ENCODE results near the gene TRIO. TPM values are rescaled to one million over a fixed set of nuclear protein-coding genes. Genes with fewer than 3 reads are reported as not detected.

The TRIO gene
- total and polyA plus RNA-seq, 2 donors (not counting 1 experiment from before 2014, with no cell fraction given): 134 to 281 TPM

- H3K4me2 ChIP-seq (ENCODE audit: extremely low read depth, insufficient read depth, low read length): no peak overlapping the region
- H3K79me2 ChIP-seq (ENCODE audit: control insufficient read depth, insufficient read depth, low read length): peaks cover 73% of the 10 kb centered on the region
- DNase-seq (ENCODE audit: low read depth in 2 of 2): no peak
- no peak overlapping the region for H3K4me3 ChIP-seq (replicated peaks in 1 of 4; ENCODE audit: control extremely low read depth in 1 of 4, insufficient read depth in 1 of 4, low read depth in 3 of 4, low read length in 4 of 4)
- H3K9ac ChIP-seq (ENCODE audit: insufficient read depth, low read length): no peak overlapping the region
- no peaks in the 10 kb centered on the region for H3K9me3 ChIP-seq (ENCODE audit: control insufficient read depth, insufficient read depth, low read depth, low read length)
- H3K27me3 ChIP-seq (ENCODE audit: control insufficient read depth, insufficient read depth, low read length): no peaks in the 10 kb centered on the region
- H3K27ac ChIP-seq (ENCODE audit: insufficient read depth, low read length): no peak overlapping the region
- H4K20me1 ChIP-seq (ENCODE audit: control insufficient read depth, extremely low read depth, insufficient read depth, low read length): no peaks in the 10 kb centered on the region
- no peak overlapping the region for H2AFZ ChIP-seq (ENCODE audit: low read length)
- H3K4me1 ChIP-seq (ENCODE audit: control insufficient read depth, extremely low read depth, insufficient read depth, low read length): peaks cover 4% of the 10 kb centered on the region
- TF ChIP-seq CTCF (conservative IDR thresholded peaks at IDR 0.05 in 1 of 2, IDR thresholded peaks at IDR 0.05 in 1 of 2; ENCODE audit: low read depth in 1 of 2, low read length in 2 of 2): no peak
- TF ChIP-seq EZH2 (IDR thresholded peaks at IDR 0.05; ENCODE audit: low read length, missing control alignments): no peak
- H3K36me3 ChIP-seq (ENCODE audit: control insufficient read depth, insufficient read depth, low read length): peaks cover 21% of the 10 kb centered on the region
These were observed 154.6 kb downstream of the TRIO start for GRCh38 chr5:14297697-14298096.

GRCh38 chr5:14298126-14298847 lies 155.1 kb downstream of the TRIO start:
- peaks cover 77% of the 10 kb centered on the region for H3K79me2 ChIP-seq (ENCODE audit: control insufficient read depth, insufficient read depth, low read length)
- H3K36me3 ChIP-seq (ENCODE audit: control insufficient read depth, insufficient read depth, low read length): peaks cover 20% of the 10 kb centered on the region
- H3K9ac ChIP-seq (ENCODE audit: insufficient read depth, low read length): no peak overlapping the region
- H4K20me1 ChIP-seq (ENCODE audit: control insufficient read depth, extremely low read depth, insufficient read depth, low read length): no peaks in the 10 kb centered on the region
- TF ChIP-seq CTCF (conservative IDR thresholded peaks at IDR 0.05 in 1 of 2, IDR thresholded peaks at IDR 0.05 in 1 of 2; ENCODE audit: low read depth in 1 of 2, low read length in 2 of 2) (no peak), EZH2 (IDR thresholded peaks at IDR 0.05; ENCODE audit: low read length, missing control alignments) (no peak)
- peaks cover 3% of the 10 kb centered on the region for H3K4me1 ChIP-seq (ENCODE audit: control insufficient read depth, extremely low read depth, insufficient read depth, low read length)
- no peak overlapping the region for H2AFZ ChIP-seq (ENCODE audit: low read length)
- DNase-seq (ENCODE audit: low read depth in 2 of 2): peak; percentile 40 to 70
- no peaks in the 10 kb centered on the region for H3K9me3 ChIP-seq (ENCODE audit: control insufficient read depth, insufficient read depth, low read depth, low read length)
- peak overlapping the region; percentile 56 for H3K4me2 ChIP-seq (ENCODE audit: extremely low read depth, insufficient read depth, low read length)
- peak overlapping the region; percentile 32 for H3K27ac ChIP-seq (ENCODE audit: insufficient read depth, low read length)
- no peaks in the 10 kb centered on the region for H3K27me3 ChIP-seq (ENCODE audit: control insufficient read depth, insufficient read depth, low read length)
- H3K4me3 ChIP-seq (replicated peaks in 1 of 4; ENCODE audit: control extremely low read depth in 1 of 4, insufficient read depth in 1 of 4, low read depth in 3 of 4, low read length in 4 of 4): no peak overlapping the region

GRCh38 chr5:14299666-14300065 lies 156.5 kb downstream of the TRIO start:
- Histone ChIP-seq H4K20me1 (ENCODE audit: control insufficient read depth, extremely low read depth, insufficient read depth, low read length) (no peaks in the 10 kb centered on the region), H3K36me3 (ENCODE audit: control insufficient read depth, insufficient read depth, low read length) (peaks cover 20% of the 10 kb centered on the region), H3K4me2 (ENCODE audit: extremely low read depth, insufficient read depth, low read length) (no peak overlapping the region), H3K9me3 (ENCODE audit: control insufficient read depth, insufficient read depth, low read depth, low read length) (no peaks in the 10 kb centered on the region), H3K9ac (ENCODE audit: insufficient read depth, low read length) (no peak overlapping the region), H3K79me2 (ENCODE audit: control insufficient read depth, insufficient read depth, low read length) (peaks cover 79% of the 10 kb centered on the region), H3K4me3 (replicated peaks in 1 of 4; ENCODE audit: control extremely low read depth in 1 of 4, insufficient read depth in 1 of 4, low read depth in 3 of 4, low read length in 4 of 4) (no peak overlapping the region), H2AFZ (ENCODE audit: low read length) (no peak overlapping the region), H3K27ac (ENCODE audit: insufficient read depth, low read length) (no peak overlapping the region), H3K4me1 (ENCODE audit: control insufficient read depth, extremely low read depth, insufficient read depth, low read length) (peaks cover 5% of the 10 kb centered on the region), H3K27me3 (ENCODE audit: control insufficient read depth, insufficient read depth, low read length) (no peaks in the 10 kb centered on the region)
- DNase-seq (ENCODE audit: low read depth in 2 of 2): no peak
- TF ChIP-seq CTCF (conservative IDR thresholded peaks at IDR 0.05 in 1 of 2, IDR thresholded peaks at IDR 0.05 in 1 of 2; ENCODE audit: low read depth in 1 of 2, low read length in 2 of 2) (no peak), EZH2 (IDR thresholded peaks at IDR 0.05; ENCODE audit: low read length, missing control alignments) (no peak)
